IMR-90 (cell line): ENCODE results near the gene PGF. TPM values are rescaled to one million over a fixed set of nuclear protein-coding genes. Genes with fewer than 3 reads are reported as not detected.
A peak's percentile ranks its signal among the peaks of the same experiment; 100 is the strongest.

Experiments used
- ATAC-seq: fragments of 200-7000 bp; cut with Tn5 transposase; 2 replicates; pipeline ENCODE4 v1.9.1; 2020; ENCODE audit warnings: low read depth, mild to moderate bottlenecking, moderate library complexity
- BruUV-seq: library from RNA; stranded (reverse); fragments of 400-500 nt; replicated peaks from 2 replicates; lab custom pipeline; 2021; lab: Mats Ljungman, UMichigan
- CTCF ChIA-PET: fragments of 300-600 bp; formaldehyde crosslinking; extraction: SDS; loops from one replicate; lab custom pipeline; 2021; ENCODE audit warnings: antibody characterized with exemption; lab: Yijun Ruan, JAX
- POLR2A ChIA-PET: fragments of 300-600 bp; sonication (Branson Sonifier 250); formaldehyde crosslinking; loops from one replicate; lab custom pipeline; 2022; ENCODE audit warnings: antibody characterized with exemption; ENCODE audit not compliant: unreplicated experiment; lab: Charles Lee
- DNase-seq: peaks from one replicate; pipeline ENCODE4 v3.0.0; 2013
- H2AFZ ChIP-seq: replicated peaks from 2 replicates; pipeline ENCODE3; 2013; ENCODE audit warnings: low read length, mild to moderate bottlenecking; ENCODE audit not compliant: poor library complexity
- H2AK5ac ChIP-seq: 2 replicates; pipeline ENCODE4 v1.6.1; 2013; ENCODE audit warnings: low read depth, low read length, inconsistent platforms
- H2AK9ac ChIP-seq: replicated peaks from 2 replicates; pipeline ENCODE3; 2013; ENCODE audit warnings: mild to moderate bottlenecking, low read depth, low read length, moderate library complexity; ENCODE audit not compliant: poor library complexity
- H2BK120ac ChIP-seq: 2 replicates; pipeline ENCODE4 v1.6.1; 2013; ENCODE audit warnings: low read depth, low read length, inconsistent platforms
- H2BK15ac ChIP-seq: 3 replicates; pipeline ENCODE4 v1.6.1; 2013; ENCODE audit warnings: low read depth, low read length, inconsistent platforms
- H2BK20ac ChIP-seq: 2 replicates; pipeline ENCODE4 v1.6.1; 2013; ENCODE audit warnings: low read depth, mild to moderate bottlenecking, inconsistent platforms, low read length, moderate library complexity
- H2BK5ac ChIP-seq: 2 replicates; pipeline ENCODE4 v1.6.1; 2013; ENCODE audit warnings: mild to moderate bottlenecking, low read depth, low read length, inconsistent platforms; ENCODE audit not compliant: poor library complexity, severe bottlenecking
- H3K14ac ChIP-seq: replicated peaks from 2 replicates; pipeline ENCODE4 v1.6.1; 2013; ENCODE audit warnings: low read depth, low read length, inconsistent platforms
- H3K18ac ChIP-seq: 2 replicates; pipeline ENCODE4 v1.6.1; 2013; ENCODE audit warnings: low read depth, low read length, control low read depth
- H3K23ac ChIP-seq: 2 replicates; pipeline ENCODE4 v1.6.1; 2013; ENCODE audit warnings: low read depth, low read length, inconsistent platforms
- H3K27ac ChIP-seq: 2 replicates; pipeline ENCODE4 v1.5.1; 2013; ENCODE audit warnings: mild to moderate bottlenecking, control low read depth, low read length; ENCODE audit not compliant: insufficient read depth
- H3K27me3 ChIP-seq: 2 replicates; pipeline ENCODE4 v1.6.1; 2013; ENCODE audit warnings: low read length; ENCODE audit not compliant: control insufficient read depth, insufficient read depth
- H3K36me3 ChIP-seq: 2 replicates; pipeline ENCODE4 v1.6.1; 2013; ENCODE audit warnings: low read length, mixed read lengths; ENCODE audit not compliant: control insufficient read depth, insufficient read depth
- H3K4ac ChIP-seq: 2 replicates; pipeline ENCODE4 v1.6.1; 2013; ENCODE audit warnings: low read depth, low read length, inconsistent platforms
- H3K4me1 ChIP-seq: 2 replicates; pipeline ENCODE4 v1.6.1; 2013; ENCODE audit warnings: low read length, mixed read lengths; ENCODE audit not compliant: control insufficient read depth, insufficient read depth
- H3K4me2 ChIP-seq: 2 replicates; pipeline ENCODE4 v1.6.1; 2013; ENCODE audit warnings: low read depth, mild to moderate bottlenecking, control low read depth, low read length, moderate library complexity
- H3K4me3 ChIP-seq: 2 replicates; pipeline ENCODE4 v1.5.1; 2013; ENCODE audit warnings: low read depth, mild to moderate bottlenecking, control low read depth, low read length, moderate library complexity; ENCODE audit not compliant: insufficient read depth
- H3K56ac ChIP-seq: 2 replicates; pipeline ENCODE4 v1.6.1; 2013; ENCODE audit warnings: low read length, inconsistent platforms; ENCODE audit not compliant: insufficient read depth; ENCODE audit errors: extremely low read depth
- H3K79me1 ChIP-seq, 2 experiments: 2 replicates each; pipeline ENCODE4 v1.6.1; 2013; ENCODE audit warnings: low read length in 2 of 2, inconsistent platforms in 1 of 2, low read depth in 1 of 2
- H3K9ac ChIP-seq: 2 replicates; pipeline ENCODE4 v1.6.1; 2013; ENCODE audit warnings: low read depth, low read length, control low read depth
- H3K9me1 ChIP-seq: 2 replicates; pipeline ENCODE4 v1.6.1; 2013; ENCODE audit warnings: low read length, inconsistent platforms; ENCODE audit not compliant: insufficient read depth
- H3K9me3 ChIP-seq: 2 replicates; pipeline ENCODE4 v1.6.1; 2013; ENCODE audit warnings: low read length; ENCODE audit not compliant: control insufficient read depth, insufficient read depth
- H4K20me1 ChIP-seq: 2 replicates; pipeline ENCODE4 v1.6.1; 2013; ENCODE audit warnings: low read length, inconsistent platforms; ENCODE audit not compliant: insufficient read depth
- H4K5ac ChIP-seq: 2 replicates; pipeline ENCODE4 v1.6.1; 2013; ENCODE audit warnings: mild to moderate bottlenecking, low read depth, low read length, control low read depth
- H4K8ac ChIP-seq, 2 experiments: 2 replicates each; pipeline ENCODE4 v1.6.1; 2013; ENCODE audit warnings: low read depth in 2 of 2, low read length in 2 of 2, control low read depth in 1 of 2, inconsistent platforms in 1 of 2
- H4K91ac ChIP-seq: 2 replicates; pipeline ENCODE4 v1.6.1; 2013; ENCODE audit warnings: low read depth, low read length, inconsistent platforms; ENCODE audit not compliant: insufficient read depth
- CEBPB ChIP-seq: IDR thresholded peaks from 2 replicates; pipeline ENCODE4 v1.6.1; 2012; ENCODE audit warnings: low read depth, low read length, improper control_type of control experiment
- CHD1 ChIP-seq: IDR thresholded peaks from 2 replicates; pipeline ENCODE4 v1.6.1; 2012; ENCODE audit warnings: low read depth, low read length, improper control_type of control experiment
- FOS ChIP-seq: fragments of 150-350 bp; IDR thresholded peaks from 2 replicates; pipeline ENCODE4 v1.6.1; 2016; ENCODE audit warnings: low read depth, low read length
- MAFK ChIP-seq: IDR thresholded peaks from 2 replicates; pipeline ENCODE4 v1.6.1; 2012; ENCODE audit warnings: low read depth, low read length, improper control_type of control experiment
- MAZ ChIP-seq: IDR thresholded peaks from 2 replicates; pipeline ENCODE4 v1.6.1; 2012; ENCODE audit warnings: low read depth, mild to moderate bottlenecking, low read length, improper control_type of control experiment, moderate library complexity, borderline replicate concordance
- MXI1 ChIP-seq: IDR thresholded peaks from 2 replicates; pipeline ENCODE4 v1.6.1; 2012; ENCODE audit warnings: low read depth, mild to moderate bottlenecking, low read length, moderate library complexity, borderline replicate concordance
- POLR2A ChIP-seq: IDR thresholded peaks from 2 replicates; pipeline ENCODE4 v1.6.1; 2012; ENCODE audit warnings: mild to moderate bottlenecking, low read depth, low read length
- RAD21 ChIP-seq: IDR thresholded peaks from 2 replicates; pipeline ENCODE4 v1.6.1; 2012; ENCODE audit warnings: low read length, improper control_type of control experiment
- RCOR1 ChIP-seq: IDR thresholded peaks from 2 replicates; pipeline ENCODE4 v1.6.1; 2012; ENCODE audit warnings: mild to moderate bottlenecking, low read length, improper control_type of control experiment; ENCODE audit not compliant: insufficient replicate concordance
- SMC3 ChIP-seq: fragments of 150-350 bp; IDR thresholded peaks from 2 replicates; pipeline ENCODE4 v1.6.1; 2016; ENCODE audit warnings: low read depth, mild to moderate bottlenecking, antibody characterized with exemption, low read length, moderate library complexity
- WGBS, 2 experiments: methylation state at CpG; one replicate each; pipeline versions ENCODE4 v1.1.5 to v1.1.7; 2013; ENCODE audit warnings: missing lambda C conversion rate in 2 of 2; ENCODE audit not compliant: insufficient read length in 1 of 2; ENCODE audit errors: extremely low coverage in 2 of 2; 5-methylcytosine and 5-hydroxymethylcytosine counted together
- dilution Hi-C: fragments of 300-500 bp; cut with HindIII; formaldehyde crosslinking; loops from one replicate; pipeline ENCODE4 v1.14.3; 2018; ENCODE audit warnings: low sequenced_read_pairs; ENCODE audit not compliant: unreplicated experiment
- in situ Hi-C: fragments of 300-500 bp; cut with MboI; formaldehyde crosslinking; loops from 3 replicates; pipeline ENCODE4 v1.14.3; 2019; ENCODE audit warnings: low sequenced_read_pairs, inconsistent platforms, mixed read lengths
- intact Hi-C: fragments of 100-400 bp; cut with micrococcal nuclease; formaldehyde crosslinking; loops from 2 replicates; pipeline ENCODE4 v1.10.0; 2022
- polyA plus RNA-seq, 3 experiments: library from polyadenylated mRNA; depleted of rRNA; stranded (reverse); fragments of >200 nt; gene quantifications; 2 replicates each; pipeline ENCODE4 v1.2.3, GENCODE V29; 2012; ENCODE audit warnings: low replicate concordance in 1 of 3
- total RNA-seq: library from RNA; depleted of rRNA; stranded (reverse); fragments of >200 nt; gene quantifications from 2 replicates; pipeline ENCODE4 v1.2.3, GENCODE V29; 2012
- TF ChIP-seq, protein P1 (sequence below): fragments of 150-350 bp; IDR thresholded peaks from 2 replicates; pipeline ENCODE4 v1.6.1; 2017; ENCODE audit warnings: mild to moderate bottlenecking, antibody characterized with exemption, low read length, low read depth
- TF ChIP-seq, protein P2 (sequence below): conservative IDR thresholded peaks from 2 replicates; pipeline ENCODE4 v1.5.1; 2012; ENCODE audit warnings: mild to moderate bottlenecking, low read depth, low read length, improper control_type of control experiment

Gene PGF
- total and polyA plus RNA-seq, 2 of the 4 experiments (the other 2 are of a cell fraction) = 0.36 to 0.39 TPM

DNA sequence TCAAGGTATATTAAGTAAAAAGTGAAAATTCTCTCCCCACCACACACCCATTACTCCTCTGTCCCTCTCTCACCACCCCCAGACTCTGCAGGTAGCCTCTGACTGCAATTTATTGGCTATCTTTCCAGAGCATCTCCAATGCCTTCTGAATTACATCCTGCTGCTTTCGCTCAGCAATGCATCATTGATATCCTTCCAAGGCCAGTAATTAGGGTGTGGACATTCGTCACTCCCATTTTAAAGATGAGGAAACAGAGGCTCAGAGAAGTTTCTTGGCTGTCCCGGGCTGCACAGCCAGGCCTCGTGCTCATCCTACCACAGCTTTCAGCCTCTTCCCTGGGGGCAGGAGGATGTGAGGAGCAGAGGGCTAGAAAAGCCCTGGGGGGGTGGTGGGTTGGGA lies 23.6 kb upstream of the PGF start:
- Histone ChIP-seq H2BK120ac (no peak overlapping the region), H3K4ac (no peak overlapping the region), H2AFZ (no peak overlapping the region), H4K8ac (no peak overlapping the region), H3K4me2 (no peak overlapping the region), H2BK20ac (no peak overlapping the region), H4K20me1 (no peaks in the 10 kb centered on the region), H3K36me3 (no peaks in the 10 kb centered on the region), H3K14ac (no peak overlapping the region), H3K56ac (no peak overlapping the region), H2BK15ac (no peak overlapping the region), H3K9ac (no peak overlapping the region), H2AK5ac (0 out of 2 replicates have a peak overlapping the region, but pooled peaks have one; percentile 8), H3K27me3 (peaks cover 2% of the 10 kb centered on the region; the same call in 1 of the 2 replicates), H4K91ac (no peak overlapping the region), H3K79me1 (no peaks in the 10 kb centered on the region), H4K5ac (no peak overlapping the region), H3K4me3 (no peak overlapping the region), H3K23ac (no peak overlapping the region), H3K18ac (no peak overlapping the region), H3K9me1 (peaks cover 9% of the 10 kb centered on the region; the same call in 1 of the 2 replicates), H2BK5ac (no peak overlapping the region), H3K9me3 (no peaks in the 10 kb centered on the region), H2AK9ac (no peak overlapping the region), H3K27ac (no peak overlapping the region), H3K4me1 (peaks cover 15% of the 10 kb centered on the region)
- ATAC-seq (no peak), DNase-seq (no peak)
- TF ChIP-seq, protein P1, sequence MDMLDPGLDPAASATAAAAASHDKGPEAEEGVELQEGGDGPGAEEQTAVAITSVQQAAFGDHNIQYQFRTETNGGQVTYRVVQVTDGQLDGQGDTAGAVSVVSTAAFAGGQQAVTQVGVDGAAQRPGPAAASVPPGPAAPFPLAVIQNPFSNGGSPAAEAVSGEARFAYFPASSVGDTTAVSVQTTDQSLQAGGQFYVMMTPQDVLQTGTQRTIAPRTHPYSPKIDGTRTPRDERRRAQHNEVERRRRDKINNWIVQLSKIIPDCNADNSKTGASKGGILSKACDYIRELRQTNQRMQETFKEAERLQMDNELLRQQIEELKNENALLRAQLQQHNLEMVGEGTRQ = no peak
- no peak for TF ChIP-seq POLR2A
- no peak for TF ChIP-seq RCOR1
- no peak for TF ChIP-seq CHD1
- no peak for TF ChIP-seq FOS
- TF ChIP-seq CEBPB = no peak
- TF ChIP-seq RAD21 = no peak
- TF ChIP-seq MAZ = no peak
- no peak for TF ChIP-seq MAFK
- no peak for TF ChIP-seq SMC3
- TF ChIP-seq, protein P2, sequence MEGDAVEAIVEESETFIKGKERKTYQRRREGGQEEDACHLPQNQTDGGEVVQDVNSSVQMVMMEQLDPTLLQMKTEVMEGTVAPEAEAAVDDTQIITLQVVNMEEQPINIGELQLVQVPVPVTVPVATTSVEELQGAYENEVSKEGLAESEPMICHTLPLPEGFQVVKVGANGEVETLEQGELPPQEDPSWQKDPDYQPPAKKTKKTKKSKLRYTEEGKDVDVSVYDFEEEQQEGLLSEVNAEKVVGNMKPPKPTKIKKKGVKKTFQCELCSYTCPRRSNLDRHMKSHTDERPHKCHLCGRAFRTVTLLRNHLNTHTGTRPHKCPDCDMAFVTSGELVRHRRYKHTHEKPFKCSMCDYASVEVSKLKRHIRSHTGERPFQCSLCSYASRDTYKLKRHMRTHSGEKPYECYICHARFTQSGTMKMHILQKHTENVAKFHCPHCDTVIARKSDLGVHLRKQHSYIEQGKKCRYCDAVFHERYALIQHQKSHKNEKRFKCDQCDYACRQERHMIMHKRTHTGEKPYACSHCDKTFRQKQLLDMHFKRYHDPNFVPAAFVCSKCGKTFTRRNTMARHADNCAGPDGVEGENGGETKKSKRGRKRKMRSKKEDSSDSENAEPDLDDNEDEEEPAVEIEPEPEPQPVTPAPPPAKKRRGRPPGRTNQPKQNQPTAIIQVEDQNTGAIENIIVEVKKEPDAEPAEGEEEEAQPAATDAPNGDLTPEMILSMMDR = no peak
- no peak for TF ChIP-seq MXI1
- ChIA-PET CTCF (interaction anchor here (0.5 kb wide), 1 partner anchor 101 kb away, joined by 8 read pairs; no protein-coding TSS in a partner anchor), POLR2A (interaction anchor here (0.6 kb wide), 1 partner anchor 14 kb away, joined by 3 read pairs; no protein-coding TSS in a partner anchor)
- intact Hi-C loops (no loop called here), in situ Hi-C loops (no loop called here), dilution Hi-C loops (no loop called here)
- no TSS peak for BruUV-seq
- WGBS, 2 experiments = no CpG with 5 or more reads among the region's 4 CpGs
